Duodenal mucosa (tissue), 2 donors: Measurements from ENCODE around the gene ADARB2.

Experiments
- H3K27ac ChIP-seq: one replicate; pipeline ENCODE4 v1.7.0; 2013; ENCODE audit warnings: low read depth, low read length
- H3K27me3 ChIP-seq, 2 donors: one replicate each; pipeline ENCODE4 v1.7.0; 2013; ENCODE audit warnings: low read length in 2 of 2, control low read depth in 1 of 2; ENCODE audit not compliant: insufficient read depth in 2 of 2, control insufficient read depth in 1 of 2
- H3K36me3 ChIP-seq, 2 donors: one replicate each; pipeline ENCODE4 v1.7.0; 2013; ENCODE audit warnings: low read length in 2 of 2, control low read depth in 1 of 2; ENCODE audit not compliant: insufficient read depth in 2 of 2, control insufficient read depth in 1 of 2
- H3K4me1 ChIP-seq, 2 donors: one replicate each; pipeline ENCODE4 v1.7.0; 2013; ENCODE audit warnings: low read length in 2 of 2, control low read depth in 1 of 2; ENCODE audit not compliant: insufficient read depth in 2 of 2, control insufficient read depth in 1 of 2
- H3K4me3 ChIP-seq, 2 donors: one replicate each; pipeline ENCODE4 v1.7.0; 2013; ENCODE audit warnings: low read length in 2 of 2, low read depth in 1 of 2
- H3K9ac ChIP-seq, 2 donors: one replicate each; pipeline ENCODE4 v1.7.0; 2013; ENCODE audit warnings: low read length in 2 of 2, low read depth in 1 of 2
- H3K9me3 ChIP-seq, 2 donors: one replicate each; pipeline ENCODE4 v1.7.0; 2013; ENCODE audit warnings: low read length in 2 of 2, control low read depth in 1 of 2; ENCODE audit not compliant: control insufficient read depth in 1 of 2

Gene ADARB2

GRCh38 chr10:1754506-1755153 lies 17.3 kb upstream of the ADARB2 start:
- Histone ChIP-seq H3K27ac (no peak overlapping the region), H3K9me3 (peaks cover 3 to 14% of the 10 kb centered on the region in 2 donors), H3K4me1 (no peaks in the 10 kb centered on the region), H3K9ac (no peak overlapping the region), H3K36me3 (no peaks in the 10 kb centered on the region), H3K4me3 (no peak overlapping the region), H3K27me3 (no peaks in the 10 kb centered on the region)

- H3K4me3 ChIP-seq = no peak overlapping the region
- peaks cover 6 to 7% of the 10 kb centered on the region in 2 donors for H3K9me3 ChIP-seq
- no peaks in the 10 kb centered on the region for H3K27me3 ChIP-seq
- no peaks in the 10 kb centered on the region for H3K4me1 ChIP-seq
- H3K27ac ChIP-seq = no peak overlapping the region
- no peaks in the 10 kb centered on the region for H3K36me3 ChIP-seq
- no peak overlapping the region for H3K9ac ChIP-seq
Measured at GRCh38 chr10:1752153-1752552, 14.8 kb upstream of the ADARB2 start.

DNA sequence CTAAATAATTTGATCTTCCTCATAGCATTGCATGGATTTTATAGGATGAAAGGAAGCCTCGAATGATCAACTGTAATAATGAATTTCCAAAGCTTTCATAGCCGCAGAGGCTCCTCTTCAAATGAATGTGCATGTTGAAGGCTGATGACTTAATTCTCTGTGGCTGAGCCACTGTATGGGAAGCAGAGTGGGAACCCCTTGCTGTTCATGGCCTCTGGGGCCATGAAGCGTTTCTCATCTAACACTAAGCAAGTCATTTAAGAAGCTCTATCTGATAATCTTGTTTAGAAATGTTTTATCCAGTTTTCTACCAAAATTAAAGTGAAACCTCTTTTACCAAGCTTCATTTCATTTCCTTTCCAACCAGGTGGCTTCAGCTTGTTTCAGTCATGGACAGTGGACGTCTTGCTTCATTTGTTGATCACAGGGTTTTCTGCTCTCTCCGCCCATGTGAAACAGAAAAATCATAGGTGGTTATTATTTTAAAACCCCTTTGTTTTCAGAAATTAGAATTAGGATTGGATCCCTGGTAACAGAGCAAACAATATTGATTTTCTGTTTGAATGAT lies 10.3 kb upstream of the ADARB2 start:
- H3K36me3 ChIP-seq = no peaks in the 10 kb centered on the region
- H3K9ac ChIP-seq = no peak overlapping the region
- no peak overlapping the region for H3K27ac ChIP-seq
- H3K9me3 ChIP-seq = peaks cover 6 to 7% of the 10 kb centered on the region in 2 donors
- no peaks in the 10 kb centered on the region for H3K27me3 ChIP-seq
- H3K4me1 ChIP-seq = no peaks in the 10 kb centered on the region
- H3K4me3 ChIP-seq = no peak overlapping the region

GRCh38 chr10:1746796-1747195 lies 9.5 kb upstream of the ADARB2 start:
- no peak overlapping the region for H3K27ac ChIP-seq
- H3K27me3 ChIP-seq = no peaks in the 10 kb centered on the region
- H3K9ac ChIP-seq = no peak overlapping the region
- H3K4me1 ChIP-seq = no peaks in the 10 kb centered on the region
- H3K4me3 ChIP-seq = no peak overlapping the region
- H3K9me3 ChIP-seq = peaks cover 6 to 7% of the 10 kb centered on the region in 2 donors
- no peaks in the 10 kb centered on the region for H3K36me3 ChIP-seq

DNA sequence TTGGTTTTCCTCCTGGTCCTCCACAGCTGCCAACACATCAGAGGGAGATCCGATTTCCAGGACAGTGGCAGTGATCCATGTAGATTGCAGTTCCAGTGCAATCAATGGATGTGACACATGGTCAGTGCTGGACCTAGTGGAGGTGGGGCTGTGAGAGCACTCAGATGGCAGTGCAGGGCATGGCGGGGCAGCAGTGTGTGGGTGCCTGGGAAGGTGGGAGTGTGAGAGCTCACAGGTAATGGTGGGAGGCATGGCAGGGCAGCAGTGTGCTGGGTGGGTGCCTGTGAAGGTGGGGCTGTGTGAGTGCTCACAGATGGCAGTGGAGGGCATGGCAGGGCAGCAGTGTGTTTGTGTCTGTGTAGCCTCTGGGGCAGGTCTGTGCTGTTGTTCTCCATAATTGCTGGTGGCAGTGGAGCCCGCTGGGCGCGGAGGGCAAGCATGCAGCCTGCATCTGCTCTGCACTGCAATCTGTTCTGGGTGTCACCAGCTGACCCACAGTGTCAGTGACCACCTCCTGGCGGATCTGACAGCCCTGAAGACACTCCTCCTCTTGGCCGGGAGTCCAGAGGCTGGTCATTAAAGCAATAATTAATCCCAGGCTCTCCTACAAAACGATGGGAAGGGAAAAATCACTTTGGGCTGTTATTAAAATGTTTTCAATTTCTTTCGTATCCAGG lies 8.6 kb upstream of the ADARB2 start:
- Histone ChIP-seq H3K27ac (no peak overlapping the region), H3K36me3 (no peaks in the 10 kb centered on the region), H3K9ac (no peak overlapping the region), H3K9me3 (peaks cover 3 to 6% of the 10 kb centered on the region in 2 donors), H3K27me3 (no peaks in the 10 kb centered on the region), H3K4me1 (no peaks in the 10 kb centered on the region), H3K4me3 (no peak overlapping the region)

- no peak overlapping the region for H3K9ac ChIP-seq
- H3K9me3 ChIP-seq = peaks cover 0 to 3% of the 10 kb centered on the region in 2 donors
- no peak overlapping the region for H3K4me3 ChIP-seq
- no peak overlapping the region for H3K27ac ChIP-seq
- no peaks in the 10 kb centered on the region for H3K4me1 ChIP-seq
- no peaks in the 10 kb centered on the region for H3K36me3 ChIP-seq
- H3K27me3 ChIP-seq = peaks cover 6 to 12% of the 10 kb centered on the region in 2 donors
Measured at GRCh38 chr10:1744524-1744923, 7.2 kb upstream of the ADARB2 start.

- Histone ChIP-seq H3K9ac (no peak overlapping the region), H3K27ac (no peak overlapping the region), H3K4me1 (no peaks in the 10 kb centered on the region), H3K36me3 (no peaks in the 10 kb centered on the region), H3K27me3 (peaks cover 11 to 23% of the 10 kb centered on the region in 2 donors), H3K4me3 (no peak overlapping the region), H3K9me3 (no peaks in the 10 kb centered on the region)
Measured at GRCh38 chr10:1743141-1743540, 5.8 kb upstream of the ADARB2 start.

- Histone ChIP-seq H3K27ac (no peak overlapping the region), H3K4me1 (no peaks in the 10 kb centered on the region), H3K36me3 (no peaks in the 10 kb centered on the region), H3K27me3 (peaks cover 25 to 34% of the 10 kb centered on the region in 2 donors), H3K4me3 (no peak overlapping the region), H3K9me3 (no peaks in the 10 kb centered on the region), H3K9ac (no peak overlapping the region)
Measured at GRCh38 chr10:1741450-1741849, 4.1 kb upstream of the ADARB2 start.

DNA sequence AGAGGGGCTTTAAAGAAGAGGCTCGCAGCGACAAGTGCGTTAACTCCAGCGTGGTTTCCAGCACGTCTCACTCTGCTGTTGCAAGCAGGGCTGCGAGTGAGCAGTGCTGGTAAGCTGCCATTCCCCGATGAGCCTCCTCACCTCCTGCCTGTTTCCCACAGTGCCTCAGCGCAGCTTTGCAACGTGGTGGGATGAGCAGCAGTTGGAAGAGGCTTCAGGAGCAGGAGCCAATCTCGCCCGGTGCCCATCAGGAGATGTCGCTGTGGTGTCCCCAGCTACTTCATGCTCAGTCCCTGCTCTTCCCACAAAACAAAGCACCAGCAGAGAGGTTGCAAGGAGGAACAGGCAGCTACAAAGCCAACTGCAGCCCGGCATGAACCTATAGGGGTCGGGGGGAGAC lies 2.4 kb upstream of the ADARB2 start:
- H3K4me3 ChIP-seq = no peak overlapping the region
- H3K27ac ChIP-seq = no peak overlapping the region
- H3K4me1 ChIP-seq = no peaks in the 10 kb centered on the region
- no peaks in the 10 kb centered on the region for H3K9me3 ChIP-seq
- H3K9ac ChIP-seq = no peak overlapping the region
- H3K36me3 ChIP-seq = no peaks in the 10 kb centered on the region
- peaks cover 35 to 45% of the 10 kb centered on the region in 2 donors for H3K27me3 ChIP-seq

GRCh38 chr10:1738950-1739349 lies 1.6 kb upstream of the ADARB2 start:
- Histone ChIP-seq H3K36me3 (no peaks in the 10 kb centered on the region), H3K4me3 (no peak overlapping the region), H3K9me3 (no peaks in the 10 kb centered on the region), H3K9ac (no peak overlapping the region), H3K4me1 (no peaks in the 10 kb centered on the region), H3K27me3 (peaks cover 41 to 52% of the 10 kb centered on the region in 2 donors), H3K27ac (no peak overlapping the region)
